HepG2 (cell line): ENCODE measurements around the gene HES2. TPM values are rescaled to one million over a fixed set of nuclear protein-coding genes. Genes with fewer than 3 reads are reported as not detected.
A peak's percentile ranks its signal among the peaks of the same experiment; 100 is the strongest.

Experiments used
- ARNTL ChIP-seq: sonication (generic); formaldehyde crosslinking; IDR thresholded peaks from 2 replicates; pipeline ENCODE4 v1.4.0; 2020; ENCODE audit warnings: mild to moderate bottlenecking, missing genetic modification reagents
- ATF7-NPFF ChIP-seq: sonication (generic); formaldehyde crosslinking; IDR thresholded peaks from 2 replicates; pipeline ENCODE4 v1.8.1; 2023; ENCODE audit warnings: mild to moderate bottlenecking, low read depth, missing genetic modification reagents, moderate library complexity
- BCL3 ChIP-seq: sonication (generic); formaldehyde crosslinking; IDR thresholded peaks from 2 replicates; pipeline ENCODE4 v1.5.1; 2020; ENCODE audit warnings: mild to moderate bottlenecking, missing genetic modification reagents, moderate library complexity
- ETV6 ChIP-seq: sonication (generic); formaldehyde crosslinking; conservative IDR thresholded peaks from 2 replicates; pipeline ENCODE4 v1.4.0; 2020; ENCODE audit warnings: missing genetic modification reagents
- FOSL1 ChIP-seq: sonication (generic); formaldehyde crosslinking; IDR thresholded peaks from 2 replicates; pipeline ENCODE4 v1.9.0; 2021; ENCODE audit warnings: missing genetic modification reagents, borderline replicate concordance
- MXI1 ChIP-seq: IDR thresholded peaks from 3 replicates; pipeline ENCODE4 v1.6.1; 2012; ENCODE audit warnings: low read depth, low read length, inconsistent platforms, borderline replicate concordance
- PRDM15 ChIP-seq: sonication (generic); formaldehyde crosslinking; IDR thresholded peaks from 2 replicates; pipeline ENCODE4 v1.4.0; 2020; ENCODE audit warnings: missing genetic modification reagents
- SKI ChIP-seq: fragments of 450-650 bp; IDR thresholded peaks from one replicate; pipeline ENCODE4 v1.6.1; 2018; ENCODE audit warnings: mild to moderate bottlenecking; ENCODE audit not compliant: partially characterized antibody
- SRY ChIP-seq: sonication (generic); formaldehyde crosslinking; IDR thresholded peaks from 2 replicates; pipeline ENCODE4 v1.8.0; 2022; ENCODE audit warnings: mild to moderate bottlenecking, missing genetic modification reagents
- ZBTB38 ChIP-seq: sonication (generic); formaldehyde crosslinking; IDR thresholded peaks from 2 replicates; pipeline ENCODE4 v1.5.1; 2020; ENCODE audit warnings: mild to moderate bottlenecking, missing genetic modification reagents
- ZGPAT ChIP-seq: IDR thresholded peaks from 2 replicates; pipeline ENCODE4 v1.6.1; 2016; ENCODE audit warnings: mild to moderate bottlenecking
- ZNF350 ChIP-seq: sonication (generic); formaldehyde crosslinking; IDR thresholded peaks from 2 replicates; pipeline ENCODE4 v1.4.0; 2020; ENCODE audit warnings: mild to moderate bottlenecking, low read depth, missing genetic modification reagents, borderline replicate concordance
- ZNF414 ChIP-seq: sonication (generic); formaldehyde crosslinking; IDR thresholded peaks from 2 replicates; pipeline ENCODE4 v1.5.0; 2020; ENCODE audit warnings: missing genetic modification reagents
- ZNF430 ChIP-seq: sonication (generic); formaldehyde crosslinking; IDR thresholded peaks from 2 replicates; pipeline ENCODE4 v1.9.0; 2021; ENCODE audit warnings: mild to moderate bottlenecking, missing genetic modification reagents
- ZNF609 ChIP-seq: sonication (generic); formaldehyde crosslinking; IDR thresholded peaks from 2 replicates; pipeline ENCODE4 v1.4.0; 2020; ENCODE audit warnings: mild to moderate bottlenecking, missing genetic modification reagents, borderline replicate concordance
- polyA plus RNA-seq, 8 experiments: library from polyadenylated mRNA; depleted of rRNA in 3 of 8; stranded (reverse) in 7 of 8; unstranded in 1 of 8; fragments of >200 nt; fragmentation: Illumina TruSeq in 4 of 8; extraction: Trizol in 4 of 8; gene quantifications; 2 replicates each; pipeline versions ENCODE4 v1.2.1 to v1.2.3, GENCODE V29; 2011 to 2016; ENCODE audit warnings: low read depth in 4 of 8, missing spikeins in 1 of 8, mixed read lengths in 1 of 8; ENCODE audit not compliant: insufficient read depth in 1 of 8
- total RNA-seq, 5 experiments: library from RNA; depleted of rRNA; stranded (reverse); fragments of >200 nt; fragmentation: Illumina TruSeq; extraction: Trizol; gene quantifications; 2 replicates each; pipeline ENCODE4 v1.2.3, GENCODE V29; 2016; ENCODE audit warnings: low read depth in 1 of 5

HES2 gene
- total and polyA plus RNA-seq, 2 of the 13 experiments (the other 11 are each of a cell fraction or from before 2014, with no cell fraction given), result 0.11 to 0.17 TPM

- TF ChIP-seq ZNF430 (CRISPR knock-in tag) (peak; percentile 83), ZNF414 (peak; percentile 43; the same call in 1 of the 2 replicates), BCL3 (CRISPR knock-in tag) (peak; percentile 59; the same call in 1 of the 2 replicates), SKI (peak; percentile 41), ARNTL (0 out of 2 replicates have a peak, but pooled peaks have one; percentile 36), MXI1 (peak; percentile 69; the same call in 1 of the 3 replicates), ZBTB38 (0 out of 2 replicates have a peak, but pooled peaks have one; percentile 29), SRY (peak; percentile 84), ZNF350 (CRISPR knock-in tag) (0 out of 2 replicates have a peak, but pooled peaks have one; percentile 24), FOSL1 (CRISPR knock-in tag) (no peak), ZNF609 (CRISPR knock-in tag) (no peak; the same call in 1 of the 2 replicates), ZGPAT (CRISPR knock-in tag) (peak; percentile 78; the same call in 1 of the 2 replicates), ATF7-NPFF (CRISPR knock-in tag) (peak; percentile 71; the same call in 1 of the 2 replicates), ETV6 (CRISPR knock-in tag) (no peak), PRDM15 (CRISPR knock-in tag) (peak; percentile 71; the same call in 1 of the 2 replicates)
These were observed 26.1 kb downstream of the HES2 start, which contains the start of gene ACOT7 (continued) for GRCh38 chr1:6393400-6394187.
